HG02610 (cell line): ENCODE data around the gene PRPF18.

Experiments used
- ATAC-seq: cut with Tn5 transposase; IDR thresholded peaks from one replicate; pipeline ENCODE4 v1.9.1; 2021; ENCODE audit warnings: mild to moderate bottlenecking, moderate library complexity; ENCODE audit not compliant: unreplicated experiment

The PRPF18 gene

DNA sequence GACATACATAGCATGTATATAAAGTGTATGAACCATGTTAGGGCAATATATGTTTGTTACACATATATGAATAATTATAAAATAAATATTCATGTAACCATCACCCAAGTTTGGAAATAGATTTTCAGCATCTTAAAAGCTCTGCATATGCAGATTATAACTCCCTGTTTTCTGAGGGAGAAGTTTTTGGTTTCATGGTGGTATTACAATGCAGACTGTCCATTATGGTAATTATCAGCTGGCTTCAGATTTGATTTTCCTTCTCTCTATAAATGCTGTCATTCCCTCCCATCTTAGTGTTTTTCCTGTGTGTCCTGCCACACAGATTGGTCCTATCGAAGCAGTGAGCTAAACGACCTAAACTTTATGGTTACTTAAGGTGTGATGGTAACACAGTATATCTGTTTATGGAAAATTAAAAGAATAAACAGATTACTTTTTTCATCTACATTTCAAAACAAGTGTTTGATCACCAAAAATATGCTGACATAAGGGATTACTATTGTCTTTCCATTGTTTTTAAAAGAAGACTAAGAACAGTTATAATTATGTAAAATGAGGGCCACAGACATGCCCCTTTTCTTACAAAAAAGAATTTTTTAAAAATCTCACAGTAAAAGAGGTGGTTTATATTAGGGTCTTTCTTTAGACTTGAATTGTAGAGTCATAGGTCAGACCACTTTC lies 17.7 kb downstream of the PRPF18 start:
- ATAC-seq: no peak

DNA sequence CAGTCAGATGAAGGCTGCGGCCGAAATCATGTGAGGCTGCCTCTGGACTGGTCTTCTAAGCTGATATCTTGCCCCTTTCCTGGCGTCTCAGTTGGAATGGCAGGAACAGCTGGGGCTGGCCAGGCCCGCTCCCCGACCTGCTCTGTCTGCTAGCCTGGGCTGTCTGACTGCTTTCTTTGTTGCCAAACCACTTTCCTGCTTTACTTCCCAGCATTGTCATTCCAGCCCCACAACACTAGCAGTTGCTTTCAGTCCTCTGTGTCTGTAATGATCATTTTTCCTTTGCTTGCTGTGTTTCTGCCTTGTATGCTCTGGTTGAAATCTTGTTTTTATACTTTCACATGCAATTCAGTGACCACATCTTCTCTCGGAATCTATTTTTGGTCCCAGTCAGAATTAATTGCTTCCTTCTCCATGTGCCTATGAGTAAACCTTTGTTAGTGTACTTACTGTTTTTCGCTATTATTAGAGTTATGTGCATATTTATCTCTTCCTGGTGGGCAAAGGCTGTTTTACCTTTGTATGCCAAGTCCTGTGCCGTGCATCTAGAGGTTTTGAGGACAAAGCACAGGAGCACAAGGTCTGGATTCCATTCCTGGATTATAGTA lies 21.6 kb downstream of the PRPF18 start:
- ATAC-seq: no peak

DNA sequence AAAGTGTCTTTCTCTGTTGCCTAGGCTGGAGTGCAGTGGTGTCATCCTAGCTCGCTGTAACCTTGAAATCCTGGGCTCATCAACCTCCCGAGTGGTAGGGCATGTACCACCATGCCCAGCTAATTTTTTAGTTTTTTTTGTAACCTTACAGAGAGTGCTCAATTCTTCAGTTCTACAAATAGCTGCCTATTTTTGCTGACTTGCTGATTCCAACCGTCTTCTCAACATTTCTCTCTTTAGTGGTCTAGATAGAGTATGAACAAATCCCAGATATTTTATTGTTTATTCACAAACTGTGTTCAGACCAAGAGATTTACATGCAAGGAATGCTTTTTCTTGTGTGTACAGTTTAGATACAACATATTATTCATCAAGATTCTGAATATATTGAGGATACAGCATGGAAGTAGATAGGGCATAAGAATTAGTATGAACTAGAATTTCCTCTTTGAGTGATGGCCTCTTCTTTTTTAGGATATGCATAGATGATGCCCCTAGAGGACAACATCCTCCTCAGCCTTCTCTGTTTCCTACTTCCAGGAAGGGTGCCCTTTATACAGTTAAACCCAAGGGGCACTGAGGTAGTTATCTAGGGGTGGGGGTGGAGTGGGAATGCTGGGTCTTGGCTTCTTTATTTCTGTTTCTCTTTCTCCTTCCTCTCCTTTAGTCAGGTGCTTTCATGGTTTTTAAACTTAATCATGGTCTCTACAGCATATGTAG lies 26.0 kb downstream of the PRPF18 start:
- ATAC-seq: no peak

DNA sequence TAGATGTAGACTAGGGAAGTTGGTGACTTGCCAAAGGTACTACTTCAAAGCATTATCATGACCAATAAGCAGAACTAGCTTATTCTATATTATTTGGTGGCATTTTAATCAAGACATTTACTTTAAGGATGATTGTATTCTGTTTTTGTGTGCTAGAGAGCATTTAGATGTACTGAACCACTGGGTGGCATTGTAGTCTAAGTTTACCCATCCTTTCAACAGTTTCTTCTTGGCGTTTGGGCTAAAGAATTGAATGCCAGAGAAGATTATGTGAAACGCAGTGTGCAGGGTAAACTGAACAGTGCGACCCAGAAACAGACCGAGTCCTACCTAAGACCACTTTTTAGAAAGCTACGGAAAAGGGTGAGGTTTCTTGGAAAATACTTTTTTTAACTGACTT lies 26.8 kb downstream of the PRPF18 start:
- ATAC-seq: no peak

DNA sequence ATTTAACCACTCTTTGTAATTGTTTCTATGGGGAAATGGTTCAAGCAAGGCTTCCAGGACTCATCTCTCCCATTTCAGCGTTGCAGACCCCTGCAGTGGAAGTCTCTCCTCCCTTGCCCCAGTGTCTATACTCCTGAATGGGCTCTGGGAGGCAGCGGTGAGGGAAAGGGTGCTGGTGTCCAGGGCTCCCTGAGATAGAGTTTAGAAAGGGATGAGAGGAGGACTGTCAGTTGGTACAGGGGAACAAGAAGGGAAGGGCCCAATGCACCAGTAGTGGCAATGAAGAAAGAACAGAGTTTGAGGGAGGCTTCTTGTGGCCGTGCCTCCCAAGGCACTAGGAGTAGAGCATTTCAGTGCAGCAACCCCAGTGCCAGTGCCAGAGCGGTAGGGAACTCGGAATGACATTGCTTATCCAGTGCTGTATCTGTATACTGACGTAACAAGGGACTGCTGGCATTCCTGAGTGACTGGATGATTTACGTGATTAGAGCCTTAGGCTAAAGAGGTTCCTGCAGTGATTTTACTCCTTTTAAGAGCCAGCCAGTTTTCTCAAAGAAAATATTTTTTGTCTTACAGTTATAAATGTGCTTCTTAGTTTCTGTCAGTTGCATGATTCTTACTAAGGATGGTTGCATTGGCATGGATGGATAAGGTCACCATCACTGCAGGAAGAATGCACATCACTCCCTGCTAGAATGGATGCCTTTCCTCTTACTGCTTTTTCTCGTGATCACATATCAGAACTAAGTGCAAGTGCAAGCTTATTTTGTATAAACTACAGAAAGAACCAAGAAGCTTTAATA lies 28.0 kb downstream of the PRPF18 start:
- ATAC-seq: no peak

DNA sequence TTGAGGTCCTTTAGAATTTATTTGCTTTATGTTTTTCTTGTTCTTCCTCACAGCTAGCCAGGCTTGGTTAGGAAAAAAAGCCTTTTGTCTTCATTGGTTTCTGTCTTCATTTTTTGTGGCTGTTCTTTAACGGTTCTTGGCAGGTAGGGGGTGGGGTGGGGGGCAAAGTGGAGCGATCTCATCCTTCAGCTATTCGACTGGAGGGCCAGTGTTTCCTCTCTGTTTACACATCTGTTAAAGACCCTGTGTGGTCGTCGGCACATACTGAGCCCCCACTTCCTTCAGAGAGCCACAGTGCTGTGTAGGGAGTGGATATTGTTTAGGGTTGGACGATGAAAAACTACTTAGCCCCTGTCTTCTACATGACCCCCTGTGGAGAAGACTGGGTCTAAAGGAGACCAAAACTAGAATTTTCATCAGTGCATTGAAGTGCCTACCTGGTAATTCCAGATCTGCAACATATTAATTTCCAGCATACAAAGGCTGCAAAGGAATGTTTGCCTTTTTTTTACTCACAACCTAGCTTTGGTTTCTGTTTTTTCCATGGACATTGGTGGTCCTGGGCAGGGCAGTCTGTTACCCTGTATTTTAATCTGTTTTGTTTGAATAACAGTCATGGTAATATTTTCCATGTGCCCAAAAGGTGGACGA lies 29.0 kb downstream of the PRPF18 start:
- ATAC-seq: no peak

DNA sequence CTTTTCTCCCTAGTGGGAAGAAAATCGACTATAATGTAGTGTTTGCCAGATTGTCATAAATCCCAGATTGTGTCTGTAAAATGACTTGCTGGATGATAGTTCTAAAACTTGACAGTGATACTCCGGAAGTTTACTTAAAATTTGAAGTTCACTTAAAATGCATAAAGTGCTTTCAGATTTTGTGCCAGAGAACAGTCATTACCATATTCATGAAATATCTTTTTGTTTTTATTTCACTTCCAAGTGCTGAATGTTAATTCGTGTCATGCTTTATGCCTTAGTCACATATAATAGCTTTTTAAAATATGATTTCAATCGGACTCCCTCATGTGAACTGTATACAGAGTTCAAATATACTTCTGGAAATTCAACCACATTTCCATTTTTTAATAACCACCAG lies 30.4 kb downstream of the PRPF18 start:
- ATAC-seq: no peak

DNA sequence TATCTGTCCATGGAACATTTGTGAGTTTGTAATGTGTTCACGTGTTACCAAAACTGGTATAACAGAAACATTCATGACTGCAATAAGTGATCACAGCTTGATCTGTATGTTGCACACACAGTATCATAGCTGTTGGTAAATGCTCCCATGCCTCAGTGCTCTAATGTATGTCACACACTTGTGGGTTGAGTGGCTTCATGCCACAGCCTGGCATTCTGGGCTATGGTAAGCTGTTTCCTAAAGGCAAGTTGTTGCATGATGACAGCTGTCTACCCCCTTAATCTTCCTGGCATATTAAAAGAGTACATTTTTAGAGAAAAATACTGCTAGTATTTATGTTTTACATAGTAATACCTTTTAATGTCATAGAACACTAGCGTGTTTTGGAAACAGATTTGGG lies 35.2 kb downstream of the PRPF18 start:
- ATAC-seq: no peak

DNA sequence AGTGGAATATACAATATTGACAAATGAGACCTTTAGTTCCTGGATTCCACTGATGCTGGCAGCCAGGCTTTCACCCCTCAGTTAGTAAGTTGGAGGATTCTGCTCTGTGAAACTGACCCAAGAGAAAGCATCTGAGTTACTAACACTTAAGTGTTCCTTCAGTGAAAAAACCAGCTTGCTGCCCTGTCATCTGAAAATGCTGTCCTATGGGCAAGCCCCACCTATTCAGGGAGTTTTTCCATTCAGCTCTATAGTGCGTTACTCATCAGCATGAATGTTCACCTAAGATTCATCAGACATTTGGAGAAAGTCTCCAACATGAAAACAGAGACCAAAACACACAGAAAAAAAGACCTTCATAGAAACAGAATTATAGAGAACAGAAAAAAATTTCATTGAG lies 37.9 kb downstream of the PRPF18 start:
- ATAC-seq: no peak

DNA sequence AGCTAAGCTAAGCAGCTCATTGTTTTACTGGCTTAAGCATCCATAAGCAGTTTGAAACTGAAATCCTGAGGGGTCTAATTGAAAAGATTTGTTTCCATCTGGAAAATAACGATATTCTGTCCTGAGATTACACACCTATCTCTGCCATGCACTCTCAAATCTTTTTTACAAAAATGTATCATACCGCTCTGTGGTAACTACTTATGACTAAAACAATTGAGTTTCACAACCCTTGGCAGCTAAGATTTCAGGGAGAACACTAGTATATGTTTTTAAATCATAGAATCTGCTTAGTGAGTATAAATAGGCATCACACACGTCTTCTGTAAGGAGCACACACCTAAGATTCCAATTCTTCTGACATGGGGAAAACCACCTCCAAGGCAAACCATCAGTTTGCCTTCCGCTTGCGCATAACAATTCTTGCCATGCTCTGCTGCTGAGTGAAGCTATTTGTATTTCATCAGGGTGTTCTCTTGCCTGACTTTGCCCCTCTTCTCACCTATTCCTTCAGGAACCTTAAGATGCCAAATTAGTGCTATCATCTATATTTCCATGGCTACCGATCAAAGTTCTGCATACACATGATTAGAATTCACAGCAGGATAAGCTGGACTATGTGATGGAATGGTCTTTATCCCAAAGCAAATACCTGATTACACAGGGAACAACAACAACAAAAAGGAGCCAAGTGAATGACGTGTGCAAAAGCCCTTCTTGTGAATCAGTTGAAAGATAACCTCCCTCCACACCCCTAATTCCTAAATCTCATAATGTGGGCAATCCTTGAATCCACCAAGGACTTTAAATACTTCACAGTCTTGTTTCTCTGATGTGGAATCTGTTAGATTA lies 40.9 kb downstream of the PRPF18 start:
- no peak for ATAC-seq

DNA sequence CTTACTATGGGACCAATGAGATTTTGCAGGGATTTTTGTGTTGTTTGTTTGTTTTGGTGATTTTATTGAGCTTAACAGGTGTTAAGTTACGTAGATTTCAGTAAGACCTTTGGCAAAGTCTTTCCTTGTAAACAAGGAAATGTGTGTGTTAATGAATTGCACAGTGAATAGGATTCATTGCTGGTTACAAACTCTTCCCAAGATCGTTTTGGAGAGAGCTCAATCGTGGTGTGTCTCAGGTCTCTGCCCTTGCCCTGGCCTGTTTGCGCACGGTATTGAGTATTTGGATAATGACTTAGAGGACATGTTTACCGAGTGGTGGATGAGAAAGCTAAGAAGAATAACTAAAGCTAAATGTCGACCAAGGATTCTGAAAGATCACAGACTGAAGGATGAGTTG lies 41.9 kb downstream of the PRPF18 start:
- ATAC-seq: no peak

DNA sequence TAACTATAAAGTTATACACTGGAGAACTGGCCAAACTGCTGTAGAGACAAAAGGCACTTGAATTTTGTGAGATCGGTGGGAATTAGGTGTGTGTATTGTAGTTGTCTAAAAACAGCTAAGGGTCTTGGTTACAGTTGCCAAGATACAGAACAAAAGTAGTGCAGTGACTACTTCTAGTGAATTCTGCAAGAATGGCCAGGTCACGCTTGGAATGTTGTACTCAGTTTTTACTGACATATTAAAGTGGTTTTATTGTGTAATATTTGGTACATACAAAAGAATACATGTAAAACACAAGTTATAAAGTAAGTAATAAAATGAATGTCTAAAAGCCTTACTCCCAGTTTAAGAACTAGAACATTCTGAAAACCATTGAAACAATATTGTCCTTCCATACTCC lies 42.4 kb downstream of the PRPF18 start:
- no peak for ATAC-seq

DNA sequence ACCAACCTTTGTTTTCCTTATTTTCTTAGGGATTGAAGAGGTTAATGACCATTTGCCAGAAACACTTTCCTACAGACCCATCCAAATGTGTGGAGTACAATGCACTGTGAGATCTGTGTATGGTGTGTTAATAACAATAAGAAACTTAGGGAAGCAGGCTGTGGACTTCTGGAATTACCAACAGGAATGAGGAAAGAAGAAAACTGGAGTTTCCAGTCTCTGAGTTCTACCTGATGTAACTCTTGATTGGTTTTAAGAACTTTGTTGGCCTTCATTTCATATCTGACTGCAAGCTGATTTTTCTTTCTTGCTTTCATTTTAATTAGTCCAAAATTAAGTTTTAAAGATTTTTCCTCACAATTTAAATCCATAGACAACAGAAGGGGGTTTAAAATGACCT lies 43.5 kb downstream of the PRPF18 start:
- no peak for ATAC-seq

DNA sequence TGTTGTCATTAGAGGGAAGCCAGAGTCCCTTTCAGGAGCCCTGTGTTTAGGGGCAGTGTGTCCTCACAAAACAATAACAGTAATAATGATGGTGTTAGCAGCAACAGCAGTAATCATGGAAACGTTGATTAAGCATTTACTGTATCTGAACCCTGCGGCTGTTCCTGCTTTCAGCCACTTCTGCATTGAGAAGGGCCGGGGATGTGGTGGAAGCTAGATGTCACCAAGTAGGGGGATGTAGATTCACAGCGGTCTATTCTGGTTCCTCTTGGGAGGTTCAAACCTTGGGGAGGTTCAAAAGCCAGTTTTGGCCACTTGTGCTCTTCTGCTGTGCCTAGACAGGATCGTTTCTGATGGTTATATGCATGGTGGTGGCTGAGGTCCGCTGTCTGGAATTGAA lies 44.8 kb downstream of the PRPF18 start:
- no peak for ATAC-seq

DNA sequence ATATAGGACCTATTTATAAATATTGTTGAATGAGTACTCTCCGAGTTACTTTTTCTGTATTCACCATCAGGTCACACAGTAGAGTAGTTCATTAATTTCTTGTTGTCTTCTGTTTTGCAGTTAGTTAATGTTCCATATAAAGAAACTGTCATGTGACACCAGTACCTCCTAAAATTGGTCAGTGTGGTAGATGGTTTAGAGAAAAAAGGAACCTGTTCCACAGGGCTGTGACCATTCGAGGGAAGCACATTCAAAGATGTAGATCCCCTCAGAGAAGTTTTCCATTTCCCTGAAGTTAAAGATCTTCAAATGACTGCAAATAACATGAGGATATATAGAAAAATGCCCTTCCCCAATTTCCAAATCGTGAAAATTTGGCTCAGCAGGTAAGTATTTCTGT lies 45.7 kb downstream of the PRPF18 start:
- ATAC-seq: no peak

DNA sequence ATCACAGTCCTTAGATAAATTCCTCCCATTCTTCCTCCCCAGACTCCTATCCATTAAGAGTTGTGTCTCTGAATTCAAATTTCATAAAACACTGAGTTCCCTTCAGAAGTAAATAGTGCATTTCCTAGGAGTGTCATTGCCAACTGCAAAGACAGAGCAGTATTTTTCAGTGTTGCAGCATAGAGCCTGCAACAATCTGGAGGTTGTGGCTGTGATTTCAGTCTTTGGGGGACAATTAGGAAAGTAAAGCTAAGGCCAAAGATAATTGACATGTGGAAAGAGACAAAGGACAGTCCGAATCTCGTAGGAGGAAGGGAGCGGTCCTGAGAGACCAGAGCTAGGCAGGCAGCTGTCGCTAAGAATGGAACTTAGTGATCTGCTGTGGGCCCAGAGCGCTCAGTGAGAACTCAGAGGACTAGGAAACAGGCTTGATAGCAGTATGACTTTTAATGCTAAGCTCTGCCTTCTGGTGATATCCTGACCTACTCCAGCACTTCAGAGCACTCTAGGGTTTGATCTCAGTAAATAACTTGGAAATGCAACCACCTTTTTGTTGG lies 46.2 kb downstream of the PRPF18 start:
- no peak for ATAC-seq

DNA sequence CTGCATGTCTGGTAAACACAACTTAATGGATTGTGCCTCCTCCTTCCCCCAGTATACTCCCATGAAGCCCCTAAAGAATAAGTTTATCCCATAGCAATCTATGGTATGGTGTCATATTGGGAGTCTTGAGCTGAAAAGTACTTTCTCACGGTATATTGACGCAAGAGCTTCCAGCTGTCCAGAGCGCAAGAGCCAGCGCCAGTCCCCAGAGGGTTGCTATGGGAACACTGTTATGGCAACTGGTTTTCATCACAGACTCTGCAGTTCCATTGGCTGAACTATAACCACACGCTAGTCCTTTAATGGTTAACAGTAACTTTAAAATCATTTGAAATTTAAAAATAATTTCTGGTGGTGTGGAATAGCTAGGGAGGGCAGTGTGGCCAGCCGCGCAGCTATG lies 46.9 kb downstream of the PRPF18 start:
- ATAC-seq: no peak

DNA sequence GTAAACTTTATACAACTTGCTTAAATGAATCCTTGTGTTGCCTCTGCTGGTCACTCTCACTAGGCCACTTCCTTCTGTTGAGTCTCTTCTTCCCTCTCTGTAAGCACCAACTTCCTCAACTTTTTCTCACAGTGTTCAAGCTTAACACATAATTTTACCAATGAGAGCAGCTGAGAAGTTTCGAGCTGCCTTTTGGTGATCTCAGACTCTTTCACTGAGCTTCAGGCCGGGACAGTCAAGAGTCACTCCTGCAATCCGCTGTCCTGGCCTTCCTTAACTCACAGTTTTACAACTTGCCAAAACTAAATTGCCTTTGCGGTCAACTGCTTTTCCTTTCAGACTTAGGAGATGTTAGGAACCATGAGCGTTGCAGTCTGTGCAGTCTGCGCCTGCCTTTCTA lies 47.4 kb downstream of the PRPF18 start:
- ATAC-seq: no peak

DNA sequence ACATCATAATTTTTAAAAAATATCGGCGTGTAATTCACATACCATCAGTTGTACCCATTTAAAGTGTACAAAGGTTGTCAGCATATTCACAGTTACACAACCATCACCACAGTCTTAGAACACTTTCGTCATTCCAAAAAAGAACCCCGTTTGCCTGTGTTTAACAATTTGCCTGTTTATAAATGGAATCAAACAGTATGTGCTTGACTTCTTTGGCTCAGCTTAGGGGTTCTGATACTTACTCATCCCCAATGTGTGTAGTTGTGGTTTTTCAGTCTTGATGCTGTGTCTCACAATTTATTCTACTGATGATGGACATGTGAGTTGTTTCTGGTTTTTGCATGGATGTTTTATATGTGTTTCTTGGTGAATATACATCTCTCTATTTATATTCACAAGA lies 50.0 kb downstream of the PRPF18 start:
- ATAC-seq: no peak

DNA sequence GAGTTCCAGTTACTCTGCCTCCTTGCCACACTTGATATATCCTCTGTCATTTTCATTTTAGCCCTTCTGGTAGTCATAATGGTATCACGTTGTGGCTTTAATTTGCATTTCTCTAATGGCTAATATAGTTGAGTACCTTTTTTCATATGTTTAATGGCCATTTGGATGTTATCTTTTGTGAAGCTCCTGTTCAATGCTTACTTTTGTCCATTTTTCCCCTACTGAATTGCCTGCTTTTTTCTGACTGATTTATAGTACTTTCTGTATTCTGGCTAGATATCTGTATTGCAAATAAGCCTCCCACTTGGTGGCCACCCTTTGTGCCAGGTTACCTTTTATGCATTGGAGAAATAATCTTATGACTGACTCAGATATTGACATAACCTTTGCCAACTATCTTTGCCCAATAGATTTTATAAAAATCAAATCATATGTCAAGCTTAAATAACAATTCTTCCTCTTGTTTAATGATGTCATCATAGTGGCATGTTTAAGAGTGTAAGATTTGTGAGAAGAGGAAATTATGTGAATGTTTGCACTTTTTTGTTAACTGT lies 50.6 kb downstream of the PRPF18 start:
- peak; percentile 72 for ATAC-seq
